ENCODE measurements around the gene TIMM23. TPM values are rescaled to one million over a fixed set of nuclear protein-coding genes. Genes with fewer than 3 reads are reported as not detected.
"Not testable (repeated sequence)": the region's sequence is repeated elsewhere in the genome, so short reads cannot be mapped to it uniquely, and the experiment has no call there.

The TIMM23 gene, protein sequence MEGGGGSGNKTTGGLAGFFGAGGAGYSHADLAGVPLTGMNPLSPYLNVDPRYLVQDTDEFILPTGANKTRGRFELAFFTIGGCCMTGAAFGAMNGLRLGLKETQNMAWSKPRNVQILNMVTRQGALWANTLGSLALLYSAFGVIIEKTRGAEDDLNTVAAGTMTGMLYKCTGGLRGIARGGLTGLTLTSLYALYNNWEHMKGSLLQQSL
- 54.7 and 62.4 TPM in 2 replicates for total RNA-seq

GRCh38 chr10:45972106-45972812 is at the start of gene TIMM23:
Gene TIMM23 (plus strand): TSS chr10:45972489. CDS start chr10:45972625, 136 bp downstream.
- DNase-seq (ENCODE audit: low read depth in 2 of 2) = peak; percentile 64 to 88

DNA sequence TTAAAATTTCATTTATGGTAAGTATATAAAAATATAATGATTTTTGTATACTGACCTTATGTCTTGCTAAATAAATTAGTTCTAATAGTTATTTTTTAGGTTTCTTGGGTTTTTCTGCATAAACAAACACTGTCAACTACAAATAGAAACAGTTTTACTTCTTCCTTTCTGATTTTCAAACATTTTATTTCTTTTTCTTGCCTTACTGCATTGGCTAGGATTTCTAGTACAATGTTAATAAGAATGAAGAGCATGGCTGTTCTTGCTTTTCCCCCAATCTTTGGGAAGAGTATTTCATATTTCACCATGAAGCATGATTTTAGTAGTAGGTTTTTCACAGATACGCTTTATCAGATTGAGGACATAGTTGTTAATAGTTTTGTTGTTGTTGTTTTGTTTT is 45.5 kb upstream of the TIMM23 start:
- not testable (repeated sequence) for DNase-seq (ENCODE audit: low read depth in 2 of 2)

DNA sequence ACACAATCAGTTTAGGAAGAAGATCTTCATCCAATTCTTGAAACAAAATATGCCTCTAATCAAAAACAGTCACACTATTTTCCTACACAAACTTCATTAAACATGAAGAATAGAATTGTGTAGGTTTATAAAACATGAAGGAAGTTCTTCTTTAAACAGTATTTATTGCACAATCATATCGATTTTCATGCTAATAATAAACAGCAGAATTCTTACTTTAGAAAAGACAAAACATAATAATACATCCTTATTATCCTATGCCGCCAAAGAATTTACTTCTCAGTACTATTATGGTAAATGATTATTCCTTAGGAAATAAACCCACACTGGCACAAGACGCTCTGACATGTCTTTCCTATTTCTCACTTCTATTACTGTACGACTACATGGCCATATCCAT is 41.0 kb upstream of the TIMM23 start:
- DNase-seq (ENCODE audit: low read depth in 2 of 2) = not testable (repeated sequence)

DNA sequence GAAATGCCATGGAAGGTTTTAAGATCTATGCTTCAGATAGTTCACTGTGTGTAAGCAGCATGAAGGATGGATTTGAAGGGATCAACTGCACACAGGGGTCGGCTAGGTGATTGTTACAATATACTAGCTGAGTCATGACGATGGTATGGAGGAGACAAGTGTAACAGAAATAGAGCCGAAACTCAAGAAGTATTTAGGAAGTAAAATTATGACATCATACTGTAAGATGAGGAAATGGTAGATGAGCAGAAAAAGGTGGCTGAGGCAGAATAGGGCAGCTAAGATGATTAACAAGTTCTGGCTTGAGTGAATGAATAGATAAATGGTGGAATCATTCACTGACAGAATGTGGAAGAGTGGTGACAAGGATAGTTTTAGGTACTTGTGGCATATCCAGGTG is 37.5 kb upstream of the TIMM23 start:
- not testable (repeated sequence) for DNase-seq (ENCODE audit: low read depth in 2 of 2)

DNA sequence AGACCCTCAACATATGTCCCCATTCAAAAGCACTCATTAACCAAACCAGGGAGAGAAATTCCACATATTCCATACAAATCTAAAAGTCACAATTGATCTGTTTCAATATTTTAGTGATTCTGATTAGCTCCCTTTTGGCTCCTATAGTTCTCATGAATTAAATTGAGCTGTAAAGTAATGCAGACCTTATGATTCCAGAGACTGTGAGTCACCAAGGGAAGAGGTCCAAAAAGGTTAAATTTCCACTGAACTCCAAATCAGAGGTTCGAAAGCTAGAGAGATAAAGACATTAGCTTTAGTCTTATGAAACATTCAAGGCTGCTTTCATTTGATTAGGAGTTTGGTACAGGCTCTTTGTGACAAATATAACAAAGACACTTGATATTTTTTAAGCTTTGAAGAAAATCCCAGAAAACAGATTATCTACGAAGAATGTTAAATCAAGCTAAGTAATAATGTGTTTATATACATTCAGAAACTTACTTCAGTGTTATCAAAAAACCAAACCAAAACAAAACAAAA is 33.1 kb upstream of the TIMM23 start:
- not testable (repeated sequence) for DNase-seq (ENCODE audit: low read depth in 2 of 2)

- DNase-seq (ENCODE audit: low read depth in 2 of 2) = not testable (repeated sequence)
Observed at GRCh38 chr10:45941196-45941595, 31.1 kb upstream of the TIMM23 start.

GRCh38 chr10:45945476-45945875 is 26.8 kb upstream of the TIMM23 start:
- not testable (repeated sequence) for DNase-seq (ENCODE audit: low read depth in 2 of 2)

- DNase-seq (ENCODE audit: low read depth in 2 of 2) = not testable (repeated sequence)
Observed at GRCh38 chr10:45947363-45947762, 24.9 kb upstream of the TIMM23 start.

- DNase-seq (ENCODE audit: low read depth in 2 of 2) = not testable (repeated sequence)
Observed at GRCh38 chr10:45948801-45949200, 23.5 kb upstream of the TIMM23 start.

DNA sequence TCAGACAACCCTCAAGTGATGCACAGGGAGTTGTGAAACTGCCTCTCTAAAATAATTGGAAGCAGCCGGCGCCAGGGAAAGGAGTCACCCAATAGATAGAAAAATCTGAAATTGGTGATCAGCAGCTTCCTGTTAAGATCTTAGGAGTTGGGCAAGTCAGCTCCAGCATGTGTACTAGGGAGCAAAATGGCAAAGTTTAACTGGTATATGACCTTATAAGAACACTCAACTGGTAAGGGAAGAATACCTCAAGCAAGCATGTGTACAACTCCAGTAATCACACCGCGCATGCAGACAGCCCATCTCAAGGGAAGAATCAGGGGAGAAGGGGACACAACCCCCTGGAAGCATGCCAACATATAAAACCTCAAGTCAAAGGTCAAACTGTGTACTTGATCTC is 17.9 kb upstream of the TIMM23 start:
- not testable (repeated sequence) for DNase-seq (ENCODE audit: low read depth in 2 of 2)

GRCh38 chr10:45956634-45957033 is 15.7 kb upstream of the TIMM23 start:
- DNase-seq (ENCODE audit: low read depth in 2 of 2) = not testable (repeated sequence)

DNA sequence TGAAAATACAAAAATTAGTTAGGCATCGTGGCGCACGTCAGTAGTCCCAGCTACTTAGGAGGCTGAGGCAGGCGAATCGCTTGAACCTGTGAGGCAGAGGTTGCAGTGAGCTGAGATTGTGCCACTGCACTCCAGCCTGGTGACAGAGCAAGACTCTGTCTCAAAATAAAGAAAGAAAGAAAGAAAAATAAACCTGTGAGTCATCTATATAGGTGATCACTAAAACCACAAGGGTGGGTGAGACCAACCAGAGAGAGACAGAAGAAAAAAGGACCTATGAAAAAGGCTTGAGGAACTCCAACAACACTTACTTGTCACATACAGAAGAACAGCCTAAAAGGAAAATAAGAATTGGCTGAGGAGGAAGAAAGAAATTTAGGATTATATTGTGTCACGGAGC is 14.4 kb upstream of the TIMM23 start:
- DNase-seq (ENCODE audit: low read depth in 2 of 2) = not testable (repeated sequence)

GRCh38 chr10:45962686-45963452 is 9.4 kb upstream of the TIMM23 start:
- DNase-seq (ENCODE audit: low read depth in 2 of 2) = not testable (repeated sequence)

- DNase-seq (ENCODE audit: low read depth in 2 of 2) = not testable (repeated sequence)
Observed at GRCh38 chr10:45971019-45971418, 1.3 kb upstream of the TIMM23 start.

GRCh38 chr10:45971742-45972105 is 565 bp upstream of the TIMM23 start:
- peak in 1 of 2 donors; percentile 30 for DNase-seq (ENCODE audit: low read depth in 2 of 2)

- peak in 1 of 2 donors; percentile 31 for DNase-seq (ENCODE audit: low read depth in 2 of 2)
Observed at GRCh38 chr10:45972813-45973169, 502 bp downstream of the TIMM23 start.

GRCh38 chr10:45974041-45974440 is 1.8 kb downstream of the TIMM23 start:
- not testable (repeated sequence) for DNase-seq (ENCODE audit: low read depth in 2 of 2)

- not testable (repeated sequence) for DNase-seq (ENCODE audit: low read depth in 2 of 2)
Observed at GRCh38 chr10:45978554-45978953, 6.3 kb downstream of the TIMM23 start.

DNA sequence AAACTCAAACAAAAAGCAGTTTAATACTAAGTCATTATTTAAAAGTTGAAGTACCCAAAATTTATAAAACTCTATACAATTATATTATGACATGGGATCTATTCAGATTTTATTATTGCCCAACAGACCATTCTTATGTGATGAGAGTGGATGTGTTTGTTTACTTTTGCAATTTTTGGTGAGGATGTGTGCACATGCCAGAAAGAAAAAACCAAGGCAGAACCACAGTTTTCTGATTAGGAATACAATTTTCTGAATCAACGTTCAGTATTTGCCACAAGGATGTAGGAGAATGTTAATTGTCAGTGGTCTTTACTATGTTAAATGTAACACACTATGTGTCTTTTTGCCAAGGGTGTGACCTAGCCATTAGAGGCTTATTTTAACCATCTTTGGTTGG is 9.1 kb downstream of the TIMM23 start:
- not testable (repeated sequence) for DNase-seq (ENCODE audit: low read depth in 2 of 2)

GRCh38 chr10:45983538-45984186 is 11.4 kb downstream of the TIMM23 start:
- DNase-seq (ENCODE audit: low read depth in 2 of 2) = peak; percentile 50 to 67

GRCh38 chr10:45984473-45984872 is 12.2 kb downstream of the TIMM23 start:
- DNase-seq (ENCODE audit: low read depth in 2 of 2) = not testable (repeated sequence)

Measured in dermis microvascular lymphatic vessel endothelial cell (primary cell).